Body of pancreas (tissue), 4 donors: Measurements from ENCODE around the gene LRRC8C.

Experiments
- CTCF ChIP-seq, 7 experiments: fragments of 450-650 bp in 4 of 7; fragments of 200-600 bp in 3 of 7; sonication (generic) in 3 of 7; IDR thresholded peaks; one replicate each; pipeline ENCODE4 v1.5.1; 2016 to 2019; ENCODE audit warnings: antibody characterized with exemption in 7 of 7
- POLR2A ChIP-seq, 3 donors: fragments of 450-650 bp; IDR thresholded peaks; one replicate each; pipeline ENCODE4 v1.6.1; 2016; ENCODE audit warnings: antibody characterized with exemption in 3 of 3, mild to moderate bottlenecking in 2 of 3

- no peak for TF ChIP-seq POLR2A (IDR thresholded peaks at IDR 0.05)
- TF ChIP-seq CTCF (IDR thresholded peaks at IDR 0.05), result no peak
Measured at GRCh38 chr1:89701746-89702241, 68.9 kb downstream of the LRRC8C start.
